ENCODE measurements around the gene GXYLT2. TPM values are rescaled to one million over a fixed set of nuclear protein-coding genes. Genes with fewer than 3 reads are reported as not detected.
A peak's percentile ranks its signal among the peaks of the same experiment; 100 is the strongest.
"Not testable (repeated sequence)": the region's sequence is repeated elsewhere in the genome, so short reads cannot be mapped to it uniquely, and the experiment has no call there.

The GXYLT2 gene
- polyA plus RNA-seq, 1 donor = 27.9 TPM

DNA sequence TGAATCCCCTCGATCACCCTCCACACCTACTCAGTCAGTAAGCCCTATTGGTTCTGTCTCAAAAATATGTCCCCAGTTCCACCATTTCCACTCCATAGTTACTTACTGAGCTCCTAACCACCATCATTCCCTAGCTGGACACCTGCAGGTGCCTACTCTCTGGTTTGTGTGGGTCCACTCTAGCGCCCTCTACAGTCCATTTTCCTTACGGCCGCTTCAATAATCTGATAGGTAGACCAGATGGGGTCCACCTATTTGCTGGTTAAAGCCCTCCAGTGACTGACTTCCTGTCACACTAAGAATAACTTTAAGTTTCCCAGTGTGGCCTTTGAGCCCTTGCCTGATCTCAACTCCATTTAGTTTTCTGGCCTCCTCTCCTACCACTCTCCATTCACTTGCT lies 5.0 kb downstream of the GXYLT2 start:
- DNase-seq = no peak

GRCh38 chr3:72894976-72895552 lies 7.2 kb downstream of the GXYLT2 start:
- no peak for DNase-seq

DNA sequence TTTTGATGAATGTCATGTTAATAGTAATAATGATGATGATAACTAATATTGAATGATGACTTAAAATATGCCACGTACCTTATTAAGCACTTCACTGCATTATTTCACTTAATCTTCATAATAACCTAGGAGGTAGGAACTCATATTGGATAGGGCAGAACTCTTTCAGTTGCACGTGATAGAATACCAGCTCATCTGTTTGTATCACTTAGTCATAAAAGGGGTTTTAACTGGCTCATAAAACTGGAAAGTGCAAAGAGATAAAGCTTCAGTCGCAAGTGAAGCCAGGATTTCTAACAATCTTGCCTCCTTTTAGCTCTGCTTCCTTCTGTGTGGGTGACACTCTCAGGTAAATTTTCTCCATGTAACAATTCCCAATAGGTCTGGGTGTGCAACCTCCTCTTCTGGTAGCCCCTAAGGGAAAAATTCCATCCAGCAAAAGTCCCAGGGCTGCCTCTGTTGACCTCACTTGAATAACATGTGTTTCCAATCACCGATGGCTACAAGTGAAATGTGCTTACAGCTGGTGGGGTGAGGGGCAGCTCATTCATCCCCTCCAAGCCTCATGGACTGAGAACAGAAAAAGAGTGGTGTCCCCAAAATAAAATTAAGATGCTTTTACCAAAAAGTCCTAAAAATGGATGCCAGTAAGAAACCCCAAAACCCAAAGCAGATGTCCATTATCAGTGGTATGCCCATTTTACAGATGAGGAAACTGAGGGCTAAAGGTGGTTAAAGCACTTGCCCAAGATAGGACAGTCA lies 9.3 kb downstream of the GXYLT2 start:
- DNase-seq = no peak

GRCh38 chr3:72897758-72898007 lies 9.8 kb downstream of the GXYLT2 start:
- DNase-seq = no peak

- DNase-seq = no peak
These were observed 11.5 kb downstream of the GXYLT2 start for GRCh38 chr3:72899349-72899765.

GRCh38 chr3:72900048-72900447 lies 12.2 kb downstream of the GXYLT2 start:
- no peak for DNase-seq

DNA sequence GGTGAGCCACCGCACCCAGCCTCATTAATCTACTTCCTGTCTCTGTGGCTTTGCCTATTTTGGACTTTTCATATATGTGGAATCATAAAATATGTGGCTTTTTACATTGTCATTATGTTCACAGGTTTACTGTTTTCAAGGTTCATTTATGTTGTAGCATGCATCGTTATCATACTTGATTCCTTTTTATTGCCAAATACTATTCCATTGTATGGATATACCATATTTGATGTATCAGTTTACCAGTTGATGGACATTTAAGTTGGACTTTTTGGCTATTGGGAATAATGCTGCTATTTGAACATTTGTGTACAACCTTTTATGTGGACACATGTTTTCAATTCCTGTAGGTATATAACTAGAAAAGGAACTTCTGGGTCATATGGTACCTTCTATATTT lies 14.0 kb downstream of the GXYLT2 start:
- no peak for DNase-seq

DNA sequence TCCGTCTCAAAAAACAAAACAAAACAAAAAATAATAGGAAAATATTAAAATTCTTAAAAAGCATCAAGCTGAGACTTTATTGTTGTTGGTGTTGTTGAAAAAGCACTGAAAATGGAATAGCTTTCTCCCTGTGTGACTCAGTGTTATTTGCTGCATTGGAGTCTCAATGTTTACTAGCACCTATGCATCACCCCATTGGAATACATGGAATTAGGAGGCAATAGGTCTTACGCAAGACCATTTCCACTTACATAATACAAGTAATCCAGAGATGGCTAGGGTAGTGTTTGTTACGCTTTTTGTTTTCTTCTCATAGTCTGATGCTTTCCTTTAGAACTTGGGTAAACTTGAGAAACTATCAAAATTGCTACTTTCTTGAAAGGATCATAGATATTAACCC lies 15.2 kb downstream of the GXYLT2 start:
- no peak for DNase-seq

- DNase-seq = no peak
These were observed 16.3 kb downstream of the GXYLT2 start for GRCh38 chr3:72904163-72904562.

DNA sequence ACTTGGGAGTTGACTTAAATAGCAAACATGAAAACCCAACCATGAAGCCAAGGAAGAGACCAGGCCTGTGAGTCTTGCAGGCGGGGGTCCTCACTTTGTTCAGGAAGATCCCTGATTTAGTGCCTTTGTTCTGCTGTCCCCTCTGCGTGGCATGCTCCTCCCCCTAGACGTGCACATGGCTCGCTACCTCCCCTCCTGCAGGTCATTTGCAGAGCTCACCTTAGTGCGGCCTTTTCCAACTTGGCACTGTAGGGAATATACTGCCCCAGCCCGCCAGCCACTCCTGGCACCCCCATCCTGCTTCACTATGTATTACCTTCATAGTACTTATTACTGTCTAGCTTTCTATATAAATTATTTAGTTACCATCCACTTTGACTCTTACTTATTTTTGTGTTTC lies 18.3 kb downstream of the GXYLT2 start:
- DNase-seq = no peak

DNA sequence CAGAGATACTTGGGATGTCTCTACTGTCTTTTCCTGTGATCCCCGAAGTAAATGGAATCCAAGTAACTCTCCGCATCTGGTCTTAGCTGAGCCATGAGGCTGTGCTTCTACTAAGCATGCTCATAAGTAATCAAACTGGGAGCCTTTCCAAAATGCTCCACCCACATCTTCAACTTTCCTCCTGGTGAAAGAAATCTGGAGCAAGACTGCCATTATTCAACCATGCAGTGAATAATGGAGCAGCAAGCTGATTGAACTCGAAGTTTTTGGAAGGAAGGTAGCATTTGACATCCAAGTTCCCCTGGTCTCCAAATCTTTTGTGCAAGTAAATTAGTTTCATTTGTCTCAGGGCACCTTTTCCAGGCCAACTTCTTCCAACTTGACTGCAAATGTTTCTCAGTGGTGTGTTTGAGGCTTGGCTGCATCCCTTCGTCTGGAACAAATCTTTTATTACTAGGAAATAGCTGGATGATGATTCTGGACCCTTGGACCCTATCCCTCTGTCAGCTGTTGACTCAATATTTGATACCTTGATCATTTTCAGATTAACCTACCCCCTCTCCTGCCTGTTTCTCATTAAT lies 19.4 kb downstream of the GXYLT2 start:
- DNase-seq = peak; percentile 94

DNA sequence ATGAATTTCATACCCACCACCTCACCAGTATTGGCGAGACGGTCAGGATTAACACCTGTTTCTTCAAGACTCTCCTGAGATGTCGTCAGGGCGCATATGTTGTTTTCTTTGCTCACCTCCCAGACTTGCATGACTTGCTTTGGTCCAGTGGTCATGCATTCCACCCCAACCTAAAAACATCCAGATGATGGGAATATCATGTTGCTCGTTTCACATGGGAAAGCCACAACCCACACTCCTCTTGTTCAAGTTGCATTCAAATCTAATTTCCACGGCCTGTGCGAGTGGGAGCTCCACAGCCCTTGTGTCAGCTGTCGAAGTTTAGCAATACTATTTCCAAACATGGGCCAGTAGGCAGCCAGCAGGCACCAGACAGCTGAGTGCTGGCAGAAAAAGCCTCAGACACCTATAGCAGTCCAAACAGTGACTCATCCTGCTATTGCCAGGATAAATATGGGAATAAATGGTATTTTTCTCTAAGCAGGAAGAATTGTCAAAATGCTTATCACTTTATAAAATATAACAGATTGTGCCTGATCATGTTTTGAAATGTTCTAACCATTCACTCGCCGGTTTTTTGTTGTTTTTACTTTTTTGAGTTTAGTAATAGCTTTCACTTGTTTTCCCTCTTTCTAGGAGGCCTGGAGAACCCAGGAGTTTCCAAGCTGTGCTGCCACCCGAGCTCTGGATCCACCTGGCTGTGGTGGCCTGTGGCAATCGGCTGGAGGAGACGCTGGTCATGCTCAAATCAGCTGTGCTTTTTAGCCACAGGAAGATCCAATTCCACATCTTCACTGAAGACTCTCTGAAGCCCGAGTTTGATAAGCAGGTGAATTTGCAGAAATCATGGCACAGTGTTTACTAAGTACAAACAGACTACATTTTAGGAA lies 20.1 kb downstream of the GXYLT2 start:
- DNase-seq = peak; percentile 84

- no peak for DNase-seq
These were observed 21.7 kb downstream of the GXYLT2 start for GRCh38 chr3:72909591-72909990.

- no peak for DNase-seq
These were observed 24.7 kb downstream of the GXYLT2 start for GRCh38 chr3:72912532-72912931.

- DNase-seq = no peak
These were observed 26.5 kb downstream of the GXYLT2 start for GRCh38 chr3:72914383-72914782.

- no peak for DNase-seq
These were observed 28.4 kb downstream of the GXYLT2 start for GRCh38 chr3:72916250-72916649.

DNA sequence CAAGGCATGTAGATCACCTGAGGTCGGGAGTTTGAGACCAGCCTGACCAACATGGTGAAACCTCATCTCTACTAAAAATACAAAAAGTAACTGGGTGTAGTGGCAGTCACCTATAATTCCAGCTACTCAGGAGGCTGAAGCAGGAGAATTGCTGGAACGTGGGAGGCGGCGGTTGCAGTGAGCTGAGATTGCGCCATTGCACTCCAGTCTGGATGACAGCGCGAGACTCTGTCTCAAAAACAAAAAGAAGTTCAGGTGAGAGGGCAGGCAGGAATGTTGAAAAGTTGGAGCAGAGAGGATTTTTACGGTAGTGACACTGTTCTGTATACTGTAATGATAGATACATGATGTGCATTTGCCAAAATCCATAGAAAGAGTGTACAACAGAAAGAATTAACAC lies 31.7 kb downstream of the GXYLT2 start:
- DNase-seq = no peak

GRCh38 chr3:72924055-72924454 lies 36.2 kb downstream of the GXYLT2 start:
- DNase-seq = no peak

DNA sequence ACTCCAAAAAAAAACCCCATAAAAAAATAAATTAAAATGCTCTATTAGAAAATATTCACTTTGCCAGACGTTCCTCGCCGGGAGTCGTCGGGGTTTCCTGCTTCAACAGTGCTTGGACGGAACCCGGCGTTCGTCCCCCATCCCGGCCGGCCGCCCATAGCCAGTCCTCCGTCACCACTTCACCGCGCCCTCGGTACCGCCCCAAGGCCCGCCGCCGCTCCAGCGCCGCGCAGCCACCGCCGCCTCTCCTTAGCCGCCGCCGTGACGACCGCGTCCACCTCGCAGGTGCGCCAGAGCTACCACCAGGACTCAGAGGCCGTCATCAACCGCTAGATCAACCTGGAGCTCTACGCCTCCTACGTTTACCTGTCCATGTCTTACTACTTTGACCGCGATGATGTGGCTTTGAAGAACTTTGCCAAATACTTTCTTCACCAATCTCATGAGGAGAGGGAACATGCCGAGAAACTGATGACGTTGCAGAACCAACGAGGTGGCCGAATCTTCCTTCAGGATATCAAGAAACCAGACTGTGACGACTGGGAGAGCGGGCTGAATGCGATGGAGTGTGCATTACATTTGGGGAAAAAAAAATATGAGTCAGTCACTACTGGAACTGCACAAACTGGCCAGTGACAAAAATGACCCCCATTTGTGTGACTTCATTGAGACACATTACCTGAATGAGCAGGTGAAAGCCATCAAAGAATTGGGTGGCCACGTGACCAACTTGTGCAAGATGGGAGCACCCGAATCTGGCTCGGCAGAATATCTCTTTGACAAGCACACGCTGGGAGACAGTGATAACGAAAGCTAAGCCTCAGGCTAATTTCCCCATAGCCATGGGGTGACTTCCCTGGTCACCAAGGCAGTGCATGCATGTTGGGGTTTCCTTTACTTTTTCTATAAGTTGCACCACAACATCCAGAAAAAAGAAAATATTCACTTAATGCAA lies 41.2 kb downstream of the GXYLT2 start:
- DNase-seq = not testable (repeated sequence)

GRCh38 chr3:72930754-72931153 lies 42.9 kb downstream of the GXYLT2 start:
- DNase-seq = no peak

- DNase-seq = no peak
These were observed 44.6 kb downstream of the GXYLT2 start for GRCh38 chr3:72932416-72932815.

All from hindlimb muscle (tissue), 1 donor.